Mammary epithelial cell (primary cell): ENCODE data around the gene DENND1A.

Experiments used
- EZH2 ChIP-seq: IDR thresholded peaks from 2 replicates; pipeline ENCODE4 v1.6.1; 2012; ENCODE audit warnings: low read length, inconsistent platforms, borderline replicate concordance
- TF ChIP-seq, protein P1 (sequence below), 2 donors: IDR thresholded peaks in 1 of 2; conservative IDR thresholded peaks in 1 of 2; 2 replicates each; pipeline ENCODE4 v1.5.1; 2011 to 2012; ENCODE audit warnings: inconsistent platforms in 2 of 2, low read length in 2 of 2, mild to moderate bottlenecking in 2 of 2, control low read depth in 1 of 2, low read depth in 1 of 2; ENCODE audit not compliant: insufficient read depth in 1 of 2; ENCODE audit errors: extremely low read depth in 1 of 2

- TF ChIP-seq, protein P1, sequence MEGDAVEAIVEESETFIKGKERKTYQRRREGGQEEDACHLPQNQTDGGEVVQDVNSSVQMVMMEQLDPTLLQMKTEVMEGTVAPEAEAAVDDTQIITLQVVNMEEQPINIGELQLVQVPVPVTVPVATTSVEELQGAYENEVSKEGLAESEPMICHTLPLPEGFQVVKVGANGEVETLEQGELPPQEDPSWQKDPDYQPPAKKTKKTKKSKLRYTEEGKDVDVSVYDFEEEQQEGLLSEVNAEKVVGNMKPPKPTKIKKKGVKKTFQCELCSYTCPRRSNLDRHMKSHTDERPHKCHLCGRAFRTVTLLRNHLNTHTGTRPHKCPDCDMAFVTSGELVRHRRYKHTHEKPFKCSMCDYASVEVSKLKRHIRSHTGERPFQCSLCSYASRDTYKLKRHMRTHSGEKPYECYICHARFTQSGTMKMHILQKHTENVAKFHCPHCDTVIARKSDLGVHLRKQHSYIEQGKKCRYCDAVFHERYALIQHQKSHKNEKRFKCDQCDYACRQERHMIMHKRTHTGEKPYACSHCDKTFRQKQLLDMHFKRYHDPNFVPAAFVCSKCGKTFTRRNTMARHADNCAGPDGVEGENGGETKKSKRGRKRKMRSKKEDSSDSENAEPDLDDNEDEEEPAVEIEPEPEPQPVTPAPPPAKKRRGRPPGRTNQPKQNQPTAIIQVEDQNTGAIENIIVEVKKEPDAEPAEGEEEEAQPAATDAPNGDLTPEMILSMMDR (conservative IDR thresholded peaks at IDR 0.05 in 1 of 2, IDR thresholded peaks at IDR 0.05 in 1 of 2; ENCODE audit: extremely low read depth in 1 of 2, insufficient read depth in 1 of 2, low read depth in 1 of 2, low read length in 2 of 2), result no peak
- TF ChIP-seq EZH2, result no peak
Measured at GRCh38 chr9:123687246-123687751, 242.6 kb downstream of the DENND1A start.
